Fibroblast of pulmonary artery (primary cell): ENCODE data around the gene TXNDC12.

ENCODE experiments used
- DNase-seq: peaks from one replicate; pipeline ENCODE4 v3.0.0-alpha.2; 2010; ENCODE audit warnings: low read depth
- H3K4me3 ChIP-seq: replicated peaks from 2 replicates; pipeline ENCODE4 v1.5.1; 2011; ENCODE audit warnings: low read depth, mild to moderate bottlenecking, control low read depth, low read length, moderate library complexity
- CTCF ChIP-seq: IDR thresholded peaks from 2 replicates; pipeline ENCODE4 v1.5.1; 2011; ENCODE audit warnings: mild to moderate bottlenecking, control low read depth, low read length, inconsistent platforms; ENCODE audit errors: missing control alignments

Gene TXNDC12

GRCh38 chr1:51990478-51990965, 64.5 kb downstream of the TXNDC12 start, which contains the start of gene RAB3B:
TSS of gene RAB3B (minus strand) at chr1:51990700. CDS start at chr1:51977117, 13,583 bp downstream.
- peak within 1 kb of the TSS; percentile 58 for H3K4me3 ChIP-seq
- no peak for TF ChIP-seq CTCF
- peak; percentile 61 for DNase-seq

GRCh38 chr1:51989582-51990477, 65.2 kb downstream of the TXNDC12 start:
- no peak for DNase-seq
- H3K4me3 ChIP-seq, result peak overlapping the region; percentile 58
- TF ChIP-seq CTCF, result no peak

GRCh38 chr1:51988254-51988653, 66.7 kb downstream of the TXNDC12 start:
- no peak for DNase-seq
- no peak for TF ChIP-seq CTCF
- H3K4me3 ChIP-seq, result no peak overlapping the region

- no peak for TF ChIP-seq CTCF
- DNase-seq, result no peak
Measured at GRCh38 chr1:51986718-51987117, 68.3 kb downstream of the TXNDC12 start.

GRCh38 chr1:51982161-51982560, 72.8 kb downstream of the TXNDC12 start:
- DNase-seq, result no peak
- no peak for TF ChIP-seq CTCF
- H3K4me3 ChIP-seq, result no peak overlapping the region

More at GRCh38 chr1:51986718-51987117, 68.3 kb downstream of the TXNDC12 start:
- no peak overlapping the region for H3K4me3 ChIP-seq

- no peak overlapping the region for H3K4me3 ChIP-seq
- DNase-seq, result no peak
- TF ChIP-seq CTCF, result no peak
Measured at GRCh38 chr1:51981555-51981954, 73.4 kb downstream of the TXNDC12 start.
